ENCODE measurements around the gene NINJ1.

DNA sequence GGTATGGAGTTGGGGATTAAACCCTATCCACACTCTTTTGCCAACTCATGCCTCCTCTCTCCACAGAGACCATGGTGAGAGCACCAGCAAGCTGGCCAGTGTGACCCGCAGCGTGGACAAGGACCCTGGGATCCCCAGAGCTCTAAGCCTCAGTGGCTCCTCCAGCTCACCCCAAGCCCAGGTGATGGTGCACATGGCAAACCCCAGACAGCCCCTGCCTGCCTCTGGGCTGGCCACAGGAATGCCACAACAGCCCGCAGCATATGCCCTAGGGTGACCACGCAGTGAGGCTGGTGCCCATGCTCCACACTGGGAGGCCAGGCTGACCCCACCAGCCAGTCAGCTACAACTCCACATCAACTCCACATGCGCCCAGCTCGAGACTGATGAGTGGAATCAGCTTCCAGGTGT lies 49.6 kb downstream of the NINJ1 start:
- TF ChIP-seq NR2C2 (CRISPR knock-in tag; IDR thresholded peaks at IDR 0.05) (no peak), AR (CRISPR knock-in tag; IDR thresholded peaks at IDR 0.05) (no peak), CTCF (IDR thresholded peaks at IDR 0.05) (no peak), ZNF263 (CRISPR knock-in tag; IDR thresholded peaks at IDR 0.05; ENCODE audit: low read depth) (no peak), CREB1 (CRISPR knock-in tag; IDR thresholded peaks at IDR 0.05) (no peak), E2F4 (CRISPR knock-in tag; IDR thresholded peaks at IDR 0.05; ENCODE audit: borderline replicate concordance, low read depth) (no peak), NFYB (CRISPR knock-in tag; conservative IDR thresholded peaks at IDR 0.05; ENCODE audit: low read depth) (no peak), ZNF423 (CRISPR knock-in tag; IDR thresholded peaks at IDR 0.05) (no peak), MXD4 (CRISPR knock-in tag; IDR thresholded peaks at IDR 0.05; ENCODE audit: borderline replicate concordance) (no peak), SP1 (CRISPR knock-in tag; conservative IDR thresholded peaks at IDR 0.05) (no peak)
- TF ChIP-seq, protein P1, sequence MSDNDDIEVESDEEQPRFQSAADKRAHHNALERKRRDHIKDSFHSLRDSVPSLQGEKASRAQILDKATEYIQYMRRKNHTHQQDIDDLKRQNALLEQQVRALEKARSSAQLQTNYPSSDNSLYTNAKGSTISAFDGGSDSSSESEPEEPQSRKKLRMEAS (CRISPR knock-in tag; IDR thresholded peaks at IDR 0.05), result no peak
- TF ChIP-seq, protein P2, sequence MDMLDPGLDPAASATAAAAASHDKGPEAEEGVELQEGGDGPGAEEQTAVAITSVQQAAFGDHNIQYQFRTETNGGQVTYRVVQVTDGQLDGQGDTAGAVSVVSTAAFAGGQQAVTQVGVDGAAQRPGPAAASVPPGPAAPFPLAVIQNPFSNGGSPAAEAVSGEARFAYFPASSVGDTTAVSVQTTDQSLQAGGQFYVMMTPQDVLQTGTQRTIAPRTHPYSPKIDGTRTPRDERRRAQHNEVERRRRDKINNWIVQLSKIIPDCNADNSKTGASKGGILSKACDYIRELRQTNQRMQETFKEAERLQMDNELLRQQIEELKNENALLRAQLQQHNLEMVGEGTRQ (CRISPR knock-in tag; IDR thresholded peaks at IDR 0.05), result no peak
